Stimulated activated CD4-positive, alpha-beta T cell treated with anti-CD3 and anti-CD28 coated beads, Interleukin-1b, Interleukin-23, amount 100 ng/mL, for 48 hours (primary cell): ENCODE results near the gene DNAJB9.

ENCODE experiments used
- DNase-seq: peaks from one replicate; pipeline ENCODE4 v3.0.0-alpha.2; 2020

Gene DNAJB9

GRCh38 chr7:108611268-108611667 lies 41.6 kb downstream of the DNAJB9 start:
- no peak for DNase-seq

GRCh38 chr7:108613147-108613948 lies 43.7 kb downstream of the DNAJB9 start:
- DNase-seq: no peak

- no peak for DNase-seq
These were observed 44.3 kb downstream of the DNAJB9 start for GRCh38 chr7:108613949-108614381.

GRCh38 chr7:108614896-108615295 lies 45.2 kb downstream of the DNAJB9 start:
- no peak for DNase-seq

- DNase-seq: no peak
These were observed 48.4 kb downstream of the DNAJB9 start for GRCh38 chr7:108618056-108618455.

GRCh38 chr7:108623220-108623619 lies 53.5 kb downstream of the DNAJB9 start:
- DNase-seq: no peak
